HCT116 (cell line): ENCODE measurements around the gene RBP2. TPM values are rescaled to one million over a fixed set of nuclear protein-coding genes. Genes with fewer than 3 reads are reported as not detected.

Experiments
- ATAC-seq: fragments of 200-7000 bp; cut with Tn5 transposase; 2 replicates; pipeline ENCODE4 v1.9.1; 2020; ENCODE audit warnings: mild to moderate bottlenecking, moderate library complexity
- BruUV-seq: library from RNA; stranded (reverse); fragments of 400-500 nt; replicated peaks from 2 replicates; lab custom pipeline; 2021; lab: Mats Ljungman, UMichigan
- CTCF ChIA-PET: fragments of 300-600 bp; sonication (Branson Sonifier 250); formaldehyde crosslinking; loops from one replicate; lab custom pipeline; 2021; ENCODE audit warnings: antibody characterized with exemption; lab: Charles Lee
- POLR2A ChIA-PET: fragments of 300-600, 350-600 bp; sonication (Branson Sonifier 250); formaldehyde crosslinking; loops from one replicate; lab custom pipeline; 2021; ENCODE audit warnings: antibody characterized with exemption; lab: Charles Lee
- RAD21 ChIA-PET, 2 experiments: fragments of 300-600 bp; sonication (Branson Sonifier 250); formaldehyde crosslinking; loops; one replicate each; lab custom pipeline; 2023; ENCODE audit warnings: low total read pairs in 2 of 2; ENCODE audit not compliant: uncharacterized antibody in 2 of 2, unreplicated experiment in 2 of 2, low non-redundant PET in 1 of 2; lab: Charles Lee
- DNase-seq: peaks from one replicate; pipeline ENCODE4 v3.0.0-alpha.2; 2010; ENCODE audit warnings: low read depth, low spot score
- H2AFZ ChIP-seq: fragments of 200-600 bp; shearing (Covaris generic), sonication (generic); 2 replicates; pipeline ENCODE4 v1.6.1; 2017; ENCODE audit warnings: low read depth, mixed run types, mixed read lengths, antibody characterized with exemption, low read length; ENCODE audit not compliant: poor library complexity, severe bottlenecking
- H3K27ac ChIP-seq: 2 replicates; pipeline ENCODE4 v1.5.1; 2012; ENCODE audit warnings: low read depth, low read length
- H3K27me3 ChIP-seq: fragments of 200-600 bp; sonication (generic); 2 replicates; pipeline ENCODE4 v1.6.1; 2016; ENCODE audit warnings: mixed run types, low read length, mixed read lengths; ENCODE audit not compliant: insufficient read depth
- H3K36me3 ChIP-seq, 2 experiments: fragments of 200-500 bp in 1 of 2; fragments of 200-600 bp in 1 of 2; sonication (Bioruptor generic) in 1 of 2; sonication (generic) in 1 of 2; 2 replicates each; pipeline versions ENCODE4 v1.5.1 to v1.6.1; 2014 to 2016; ENCODE audit warnings: low read length in 2 of 2, inconsistent platforms in 1 of 2, mixed read lengths in 1 of 2, mixed run types in 1 of 2; ENCODE audit not compliant: insufficient read depth in 2 of 2, control insufficient read depth in 1 of 2
- H3K4me1 ChIP-seq, 2 experiments: fragments of 200-600 bp in 1 of 2; sonication (generic) in 1 of 2; 2 replicates each; pipeline versions ENCODE4 v1.5.1 to v1.6.1; 2012 to 2017; ENCODE audit warnings: low read length in 2 of 2, inconsistent platforms in 1 of 2, mild to moderate bottlenecking in 1 of 2, mixed read lengths in 1 of 2, mixed run types in 1 of 2, moderate library complexity in 1 of 2; ENCODE audit not compliant: insufficient read depth in 2 of 2, control insufficient read depth in 1 of 2
- H3K4me2 ChIP-seq: fragments of 200-600 bp; sonication (generic); 2 replicates; pipeline ENCODE4 v1.6.1; 2017; ENCODE audit warnings: mixed run types, low read length, mixed read lengths
- H3K4me3 ChIP-seq, 2 experiments: fragments of 200-600 bp in 1 of 2; sonication (generic) in 1 of 2; replicated peaks in 1 of 2; 2 replicates each; pipeline ENCODE4 v1.5.1; 2011 to 2016; ENCODE audit warnings: low read length in 2 of 2, control low read depth in 1 of 2, low read depth in 1 of 2, mild to moderate bottlenecking in 1 of 2, mixed read lengths in 1 of 2, mixed run types in 1 of 2
- H3K79me2 ChIP-seq: fragments of 200-600 bp; sonication (generic); 2 replicates; pipeline ENCODE4 v1.6.1; 2017; ENCODE audit warnings: mild to moderate bottlenecking, mixed run types, low read length, moderate library complexity, mixed read lengths; ENCODE audit not compliant: insufficient read depth
- H3K9ac ChIP-seq: fragments of 200-600 bp; sonication (generic); 2 replicates; pipeline ENCODE4 v1.6.1; 2016; ENCODE audit warnings: low read length, mixed read lengths
- H3K9me2 ChIP-seq: fragments of 200-600 bp; sonication (generic), shearing (Covaris generic); 2 replicates; pipeline ENCODE4 v1.6.1; 2017; ENCODE audit warnings: mixed run types, mild to moderate bottlenecking, moderate library complexity; ENCODE audit not compliant: insufficient read depth
- H3K9me3 ChIP-seq, 2 experiments: fragments of 200-500 bp in 1 of 2; fragments of 200-600 bp in 1 of 2; sonication (Bioruptor generic) in 1 of 2; sonication (generic) in 1 of 2; 2 replicates each; pipeline ENCODE4 v1.6.1; 2014 to 2017; ENCODE audit warnings: low read length in 2 of 2, mixed read lengths in 2 of 2, inconsistent platforms in 1 of 2, low read depth in 1 of 2, mild to moderate bottlenecking in 1 of 2, mixed run types in 1 of 2, moderate library complexity in 1 of 2; ENCODE audit not compliant: control insufficient read depth in 1 of 2, insufficient read depth in 1 of 2
- H4K20me1 ChIP-seq: fragments of 200-600 bp; sonication (generic), shearing (Covaris generic); 2 replicates; pipeline ENCODE4 v1.6.1; 2017; ENCODE audit warnings: mixed run types, mild to moderate bottlenecking, moderate library complexity; ENCODE audit not compliant: insufficient read depth
- CBX3 ChIP-seq: IDR thresholded peaks from 2 replicates; pipeline ENCODE4 v1.6.1; 2012; ENCODE audit warnings: low read depth
- CEBPB ChIP-seq: IDR thresholded peaks from 2 replicates; pipeline ENCODE4 v1.6.1; 2012; ENCODE audit warnings: low read depth
- CTCF ChIP-seq, 3 experiments: fragments of 200-600 bp in 1 of 3; sonication (generic) in 1 of 3; IDR thresholded peaks in 2 of 3; conservative IDR thresholded peaks in 1 of 3; 2 replicates each; pipeline ENCODE4 v1.5.1; 2012 to 2017; ENCODE audit warnings: low read depth in 2 of 3, low read length in 2 of 3, antibody characterized with exemption in 1 of 3, borderline replicate concordance in 1 of 3, control low read depth in 1 of 3, mild to moderate bottlenecking in 1 of 3, mixed read lengths in 1 of 3, mixed run types in 1 of 3, moderate library complexity in 1 of 3; ENCODE audit not compliant: insufficient read depth in 1 of 3
- EGR1 ChIP-seq: IDR thresholded peaks from 2 replicates; pipeline ENCODE4 v1.6.1; 2012; ENCODE audit warnings: low read depth
- ELF1 ChIP-seq: IDR thresholded peaks from 2 replicates; pipeline ENCODE4 v1.6.1; 2012; ENCODE audit warnings: low read depth, borderline replicate concordance
- FOSL1 ChIP-seq: IDR thresholded peaks from 2 replicates; pipeline ENCODE4 v1.6.1; 2012; ENCODE audit warnings: low read depth
- MAX ChIP-seq: IDR thresholded peaks from 2 replicates; pipeline ENCODE4 v1.6.1; 2012
- POLR2AphosphoS5 ChIP-seq: IDR thresholded peaks from 2 replicates; pipeline ENCODE4 v1.6.1; 2011; ENCODE audit warnings: mild to moderate bottlenecking, low read depth, low read length, moderate library complexity
- RAD21 ChIP-seq: IDR thresholded peaks from 2 replicates; pipeline ENCODE4 v1.6.1; 2012; ENCODE audit warnings: low read depth, mild to moderate bottlenecking
- REST ChIP-seq: IDR thresholded peaks from 2 replicates; pipeline ENCODE4 v1.6.1; 2012; ENCODE audit warnings: low read depth
- SP1 ChIP-seq: IDR thresholded peaks from 2 replicates; pipeline ENCODE4 v1.6.1; 2012; ENCODE audit warnings: low read depth
- SRF ChIP-seq: IDR thresholded peaks from 2 replicates; pipeline ENCODE4 v1.6.1; 2012; ENCODE audit warnings: low read depth
- TCF7L2 ChIP-seq: IDR thresholded peaks from 2 replicates; pipeline ENCODE4 v1.7.0; 2011; ENCODE audit warnings: borderline replicate concordance, inconsistent platforms; ENCODE audit not compliant: insufficient read depth, insufficient read length; ENCODE audit errors: extremely low read depth
- ZBTB33 ChIP-seq: IDR thresholded peaks from 2 replicates; pipeline ENCODE4 v1.6.1; 2011; ENCODE audit warnings: mild to moderate bottlenecking, low read length, moderate library complexity; ENCODE audit not compliant: insufficient replicate concordance; ENCODE audit errors: extremely low read depth
- ZFX ChIP-seq: fragments of 450-650 bp; IDR thresholded peaks from 2 replicates; pipeline ENCODE4 v1.6.1; 2017
- ZNF274 ChIP-seq: fragments of 200-500 bp; sonication (Bioruptor generic); IDR thresholded peaks from 2 replicates; pipeline ENCODE4 v1.6.1; 2014; ENCODE audit warnings: mild to moderate bottlenecking, low read depth, low read length, inconsistent platforms
- intact Hi-C: fragments of 100-400 bp; cut with micrococcal nuclease; formaldehyde crosslinking; loops from 2 replicates; pipeline ENCODE4 v1.10.0; 2022
- total RNA-seq: library from RNA; stranded (reverse); gene quantifications from one replicate; pipeline ENCODE4 v1.2.1, GENCODE V29; 2021; ENCODE audit not compliant: unreplicated experiment

The RBP2 gene
- total RNA-seq, 1 experiment from 2014 or later, result not detected

DNA sequence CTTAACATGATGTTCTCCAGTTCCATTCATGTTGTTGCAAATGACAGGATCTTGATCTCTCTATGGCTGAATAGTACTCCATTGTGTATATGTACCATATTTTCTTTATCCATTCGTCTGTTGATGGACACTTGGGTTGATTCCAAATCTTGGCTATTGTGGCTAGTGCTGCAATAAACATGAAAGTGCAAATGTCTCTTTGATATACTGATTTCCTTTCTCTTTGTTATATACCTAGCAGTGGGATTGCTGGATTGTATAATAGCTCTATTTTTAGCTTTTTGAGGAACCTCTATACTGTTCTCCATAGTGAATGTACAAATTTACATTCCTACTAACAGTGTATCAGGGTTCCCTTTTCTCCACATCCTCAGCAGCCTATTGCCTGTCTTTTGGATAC is 5.9 kb upstream of the RBP2 start:
- POLR2A ChIA-PET, result no interaction called here

More for the DNA sequence above, 5.9 kb upstream of the RBP2 start:
- ATAC-seq, result no peak
- Histone ChIP-seq H3K4me2 (no peak overlapping the region), H3K9ac (no peak overlapping the region), H3K79me2 (no peaks in the 10 kb centered on the region), H3K4me1 (no peaks in the 10 kb centered on the region), H3K27me3 (no peaks in the 10 kb centered on the region), H3K9me3 (no peaks in the 10 kb centered on the region), H3K4me3 (no peak overlapping the region), H3K9me2 (no peaks in the 10 kb centered on the region), H4K20me1 (no peaks in the 10 kb centered on the region), H2AFZ (no peak overlapping the region), H3K36me3 (no peaks in the 10 kb centered on the region), H3K27ac (no peak overlapping the region)
- intact Hi-C loops, result no loop called here
- CTCF ChIA-PET, result no interaction called here
- no TSS peak for BruUV-seq
- DNase-seq, result no peak
- TF ChIP-seq MAX, result no peak
- no peak for TF ChIP-seq FOSL1
- no peak for TF ChIP-seq ZNF274
- no peak for TF ChIP-seq CEBPB
- TF ChIP-seq ELF1, result no peak
- no peak for TF ChIP-seq ZFX
- TF ChIP-seq EGR1, result no peak
- TF ChIP-seq TCF7L2, result no peak
- TF ChIP-seq POLR2AphosphoS5, result no peak
- TF ChIP-seq RAD21, result no peak
- TF ChIP-seq SRF, result no peak
- TF ChIP-seq CBX3, result no peak
- no peak for TF ChIP-seq ZBTB33
- TF ChIP-seq SP1, result no peak
- TF ChIP-seq REST, result no peak
- no peak for TF ChIP-seq CTCF (IDR thresholded peaks at IDR 0.05 in 2 of 3, conservative IDR thresholded peaks at IDR 0.05 in 1 of 3; ENCODE audit: borderline replicate concordance in 1 of 3, insufficient read depth in 1 of 3, low read depth in 2 of 3, low read length in 2 of 3)
- RAD21 ChIA-PET, result no interaction called here
